Heart right ventricle (tissue), 16 donors: ENCODE data around the gene SRD5A1. TPM values are rescaled to one million over a fixed set of nuclear protein-coding genes. Genes with fewer than 3 reads are reported as not detected.

Experiments
- ATAC-seq, 8 donors: fragments of 200-7000 bp; cut with Tn5 transposase; one replicate each; pipeline ENCODE4 v1.9.1; 2020; ENCODE audit warnings: mild to moderate bottlenecking in 8 of 8, moderate library complexity in 8 of 8, moderate number of reproducible peaks in 1 of 8
- DNase-seq, 2 donors: peaks; one replicate each; pipeline ENCODE4 v3.0.0-alpha.2; 2020
- H3K27ac ChIP-seq, 10 donors: fragments of 200-600 bp; sonication (generic) in 2 of 10; one replicate each; pipeline versions ENCODE4 v1.5.0 to v1.8.0; 2020 to 2022; ENCODE audit warnings: mild to moderate bottlenecking in 3 of 10
- H3K27me3 ChIP-seq, 7 donors: fragments of 200-600 bp; one replicate each; pipeline ENCODE4 v1.8.0; 2021 to 2022; ENCODE audit warnings: mild to moderate bottlenecking in 2 of 7
- H3K36me3 ChIP-seq, 9 donors: fragments of 200-600 bp; sonication (generic) in 1 of 9; one replicate each; pipeline versions ENCODE4 v1.5.0 to v1.8.0; 2020 to 2022; ENCODE audit warnings: mild to moderate bottlenecking in 2 of 9
- H3K4me1 ChIP-seq, 9 donors: fragments of 200-600 bp; sonication (generic) in 1 of 9; one replicate each; pipeline versions ENCODE4 v1.5.0 to v1.8.0; 2020 to 2022; ENCODE audit warnings: mild to moderate bottlenecking in 4 of 9
- H3K4me3 ChIP-seq, 10 donors: fragments of 200-600 bp; sonication (generic) in 2 of 10; one replicate each; pipeline versions ENCODE4 v1.5.0 to v1.8.0; 2020 to 2022; ENCODE audit warnings: mild to moderate bottlenecking in 7 of 10, moderate library complexity in 2 of 10
- H3K9me3 ChIP-seq, 11 donors: fragments of 200-600 bp in 10 of 11; sonication (generic) in 2 of 11; one replicate each; pipeline versions ENCODE4 v1.5.0 to v1.8.0; 2013 to 2022; ENCODE audit warnings: mild to moderate bottlenecking in 2 of 11, control low read depth in 1 of 11, moderate library complexity in 1 of 11
- WGBS, 2 donors: extraction: QIAGEN DNeasy Blood & Tissue Kit; methylation state at CpG; one replicate each; pipeline ENCODE4 v1.1.7; 2013; ENCODE audit warnings: inconsistent platforms in 1 of 2; 5-methylcytosine and 5-hydroxymethylcytosine counted together
- intact Hi-C, 10 donors: fragments of 100-400 bp; cut with DNase I; formaldehyde crosslinking; loops; one replicate each; pipeline versions ENCODE4 v1.11.1 to v1.14.2; 2022
- polyA plus RNA-seq, 2 donors: library from polyadenylated mRNA; stranded (reverse); fragments of 200-250 nt; gene quantifications; one replicate each; pipeline ENCODE4 v1.2.3, GENCODE V29; 2013
- total RNA-seq, 10 donors: library from RNA; stranded (reverse); fragmentation: NEBNext Ultra II Directional in 3 of 10; extraction: Animal tissue kit (Norgen Biotek cat#: 25700) in 3 of 10; gene quantifications; one replicate each; pipeline versions ENCODE4 v1.2.1 to v1.2.4, GENCODE V29; 2021 to 2023
- TF ChIP-seq, protein P1 (sequence below), 9 donors: fragments of 200-600 bp; sonication (generic) in 2 of 9; IDR thresholded peaks; one replicate each; pipeline versions ENCODE4 v1.5.0 to v1.8.0; 2021 to 2022; ENCODE audit warnings: antibody characterized with exemption in 9 of 9, mild to moderate bottlenecking in 5 of 9, moderate library complexity in 1 of 9
- donor health status: Arrhythmogenic right ventricular cardiomyopathy.
- donor health status: ischemic (EF 13 %, LVEDD 7.1; RV severe dilation, severe dysfunction).
- donor health status: healthy with polysubstance abuse.
- donor health status: DM: no; HTN: yes; CAD: no.
- donor health status: DM: no; HTN: no; CAD: no.
- donor health status: ischemic (EF 25% LVEDD 6.9; RV normal size, moderate dysfunction).
- donor health status: ischemic (EF 25% LVEDD 5.7; RV mildly dilated, moderate dysfunction).
- donor health status: healthy.
- donor health status: DM: yes; HTN: yes; CAD: no.
- donor health status: Ischemic cardiomyopathy.
- donor health status: ischemic (EF 35%, LVEDD 5.7; RV mildly dilated, moderate dysfunction).
- donor health status: nonischemic (EF 11% LVEDD 7.7; RV severe dilation, severe dysfunction).
- donor health status: DM: yes; HTN: yes; CAD: no.
- donor health status: PGD.
- donor health status: ischemic (EF 29% LVEDD 5.4; RV normal size, mild dysfunction).
- donor health status: nonischemic (EF 23%, LVEDD 6.1; RV moderate dilation, normal function).

SRD5A1 gene
- total and polyA plus RNA-seq, 12 donors: 1.0 to 5.5 (median 3.1) TPM

DNA sequence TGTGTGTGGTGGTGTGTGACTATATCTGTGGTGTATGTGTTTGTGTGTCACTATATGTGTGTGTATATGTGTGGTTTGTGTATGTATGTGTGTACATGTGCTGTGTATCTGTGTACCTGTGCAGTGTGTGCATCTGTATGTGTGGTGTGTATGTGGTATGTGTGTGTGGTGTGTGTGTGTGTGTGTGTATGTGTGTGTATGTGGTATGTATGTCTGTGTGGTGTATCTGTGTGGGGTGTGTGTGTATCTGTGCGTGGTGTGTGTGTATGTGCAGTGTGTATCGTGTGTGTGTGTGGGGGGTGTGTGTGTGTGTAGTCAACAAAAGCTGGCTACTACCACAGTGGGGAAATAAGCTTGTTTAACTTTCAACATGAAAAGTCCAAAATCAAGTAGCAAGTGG lies 48.4 kb downstream of the SRD5A1 start:
- ATAC-seq (no peak), DNase-seq (no peak)
- intact Hi-C loops: no loop called here
- Histone ChIP-seq H3K27me3 (peaks cover 0 to 19% (median 0%) of the 10 kb centered on the region in 7 donors), H3K9me3 (no peaks in the 10 kb centered on the region), H3K4me3 (no peak overlapping the region), H3K4me1 (peaks cover 0 to 3% (median 0%) of the 10 kb centered on the region in 9 donors), H3K27ac (no peak overlapping the region), H3K36me3 (no peaks in the 10 kb centered on the region)
- 48 to 53% methylated on average over 2 of the region's 2 CpGs for WGBS, 2 donors
- TF ChIP-seq, protein P1, sequence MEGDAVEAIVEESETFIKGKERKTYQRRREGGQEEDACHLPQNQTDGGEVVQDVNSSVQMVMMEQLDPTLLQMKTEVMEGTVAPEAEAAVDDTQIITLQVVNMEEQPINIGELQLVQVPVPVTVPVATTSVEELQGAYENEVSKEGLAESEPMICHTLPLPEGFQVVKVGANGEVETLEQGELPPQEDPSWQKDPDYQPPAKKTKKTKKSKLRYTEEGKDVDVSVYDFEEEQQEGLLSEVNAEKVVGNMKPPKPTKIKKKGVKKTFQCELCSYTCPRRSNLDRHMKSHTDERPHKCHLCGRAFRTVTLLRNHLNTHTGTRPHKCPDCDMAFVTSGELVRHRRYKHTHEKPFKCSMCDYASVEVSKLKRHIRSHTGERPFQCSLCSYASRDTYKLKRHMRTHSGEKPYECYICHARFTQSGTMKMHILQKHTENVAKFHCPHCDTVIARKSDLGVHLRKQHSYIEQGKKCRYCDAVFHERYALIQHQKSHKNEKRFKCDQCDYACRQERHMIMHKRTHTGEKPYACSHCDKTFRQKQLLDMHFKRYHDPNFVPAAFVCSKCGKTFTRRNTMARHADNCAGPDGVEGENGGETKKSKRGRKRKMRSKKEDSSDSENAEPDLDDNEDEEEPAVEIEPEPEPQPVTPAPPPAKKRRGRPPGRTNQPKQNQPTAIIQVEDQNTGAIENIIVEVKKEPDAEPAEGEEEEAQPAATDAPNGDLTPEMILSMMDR (IDR thresholded peaks at IDR 0.05): no peak

DNA sequence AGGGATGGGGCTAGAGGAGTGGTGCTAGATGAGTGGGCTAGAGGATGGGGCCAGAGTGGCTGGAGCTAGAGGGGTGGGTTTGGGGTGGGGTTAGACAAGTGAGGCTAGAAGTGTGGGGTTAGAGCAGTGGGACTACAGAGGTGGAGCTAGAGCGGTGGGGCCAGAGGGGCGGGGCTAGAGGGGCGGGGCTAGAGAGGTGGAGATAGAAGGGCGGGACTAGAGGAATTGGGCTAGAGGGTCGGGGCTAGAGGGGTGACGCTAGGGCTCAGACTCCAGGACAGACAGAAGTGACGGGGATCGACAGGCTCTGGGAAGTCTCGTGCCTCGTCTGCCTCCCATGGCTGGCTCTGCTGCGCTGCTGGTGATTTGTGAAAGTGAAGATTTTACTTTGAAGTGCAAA lies 49.0 kb downstream of the SRD5A1 start:
- Histone ChIP-seq H3K4me3 (no peak overlapping the region), H3K36me3 (no peaks in the 10 kb centered on the region), H3K4me1 (peaks cover 0 to 8% (median 0%) of the 10 kb centered on the region in 9 donors), H3K27me3 (peaks cover 0 to 25% (median 0%) of the 10 kb centered on the region in 7 donors), H3K9me3 (no peaks in the 10 kb centered on the region), H3K27ac (no peak overlapping the region)
- intact Hi-C loops: no loop called here
- DNase-seq (no peak), ATAC-seq (no peak)
- TF ChIP-seq, protein P1 (IDR thresholded peaks at IDR 0.05): no peak
- 41 to 61% methylated on average over 11 of the region's 11 CpGs for WGBS, 2 donors

DNA sequence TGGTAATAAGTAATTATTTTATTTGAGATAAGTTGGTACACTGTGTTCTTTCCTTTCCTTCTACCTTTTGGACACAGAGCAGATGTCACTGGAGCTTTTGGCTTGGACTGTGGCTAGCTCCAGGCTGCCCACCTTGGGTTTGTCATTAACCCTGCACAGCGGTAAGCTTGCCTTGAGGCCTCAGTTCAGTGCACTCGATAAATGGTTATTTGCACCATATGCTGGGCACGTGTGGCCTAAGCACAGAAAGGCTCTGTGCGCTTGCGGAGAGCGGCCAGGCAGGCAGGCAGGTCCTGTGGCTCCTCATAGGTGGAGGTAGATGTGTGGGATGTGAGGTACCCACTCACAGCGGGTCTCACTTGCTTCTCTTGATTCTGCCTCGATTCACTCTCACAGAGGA lies 50.0 kb downstream of the SRD5A1 start:
- TF ChIP-seq, protein P1 (IDR thresholded peaks at IDR 0.05): no peak
- 80 to 89% methylated on average over 8 of the region's 8 CpGs for WGBS, 2 donors
- H3K4me3 ChIP-seq: no peak overlapping the region
- peaks cover 0 to 29% (median 0%) of the 10 kb centered on the region in 7 donors for H3K27me3 ChIP-seq
- no peaks in the 10 kb centered on the region for H3K36me3 ChIP-seq
- peaks cover 0 to 9% (median 0%) of the 10 kb centered on the region in 9 donors for H3K4me1 ChIP-seq
- DNase-seq (no peak), ATAC-seq (no peak)
- H3K27ac ChIP-seq: no peak overlapping the region
- intact Hi-C loops: no loop called here
- no peaks in the 10 kb centered on the region for H3K9me3 ChIP-seq

DNA sequence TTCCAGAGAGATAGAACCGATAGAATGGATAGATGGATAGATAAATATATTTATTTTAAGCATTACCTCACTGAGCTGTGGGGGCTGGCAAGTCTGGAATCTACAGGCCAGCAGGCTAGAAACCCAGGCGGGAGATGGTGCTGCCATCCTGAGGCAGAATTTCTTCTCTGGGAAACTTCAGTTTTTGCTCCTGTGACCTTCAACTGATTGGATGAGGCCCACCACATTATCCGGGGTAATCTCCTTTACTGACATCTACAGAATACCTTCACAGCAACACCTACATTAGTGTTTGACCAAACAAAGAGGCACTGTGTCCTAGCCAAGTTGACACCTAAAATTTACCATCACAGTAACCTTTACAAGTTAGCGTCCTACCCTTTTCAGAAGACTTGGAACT lies 50.8 kb downstream of the SRD5A1 start:
- no peak for ATAC-seq
- peaks cover 0 to 29% (median 0%) of the 10 kb centered on the region in 7 donors for H3K27me3 ChIP-seq
- WGBS, 2 donors: 77 to 81% methylated on average over 4 of the region's 4 CpGs
- no peak for DNase-seq
- H3K9me3 ChIP-seq: no peaks in the 10 kb centered on the region
- TF ChIP-seq, protein P1 (IDR thresholded peaks at IDR 0.05): no peak
- no peak overlapping the region for H3K4me3 ChIP-seq
- no peaks in the 10 kb centered on the region for H3K36me3 ChIP-seq
- no peak overlapping the region for H3K27ac ChIP-seq
- intact Hi-C loops: no loop called here
- H3K4me1 ChIP-seq: peaks cover 0 to 9% (median 0%) of the 10 kb centered on the region in 9 donors
